ENCODE data around the gene GIGYF1.

GIGYF1 gene

GRCh38 chr7:100682991-100683658, 10.9 kb downstream of the GIGYF1 start:
- no peak for DNase-seq (ENCODE audit: extremely low read depth, low read depth)
- TF ChIP-seq, protein P1, sequence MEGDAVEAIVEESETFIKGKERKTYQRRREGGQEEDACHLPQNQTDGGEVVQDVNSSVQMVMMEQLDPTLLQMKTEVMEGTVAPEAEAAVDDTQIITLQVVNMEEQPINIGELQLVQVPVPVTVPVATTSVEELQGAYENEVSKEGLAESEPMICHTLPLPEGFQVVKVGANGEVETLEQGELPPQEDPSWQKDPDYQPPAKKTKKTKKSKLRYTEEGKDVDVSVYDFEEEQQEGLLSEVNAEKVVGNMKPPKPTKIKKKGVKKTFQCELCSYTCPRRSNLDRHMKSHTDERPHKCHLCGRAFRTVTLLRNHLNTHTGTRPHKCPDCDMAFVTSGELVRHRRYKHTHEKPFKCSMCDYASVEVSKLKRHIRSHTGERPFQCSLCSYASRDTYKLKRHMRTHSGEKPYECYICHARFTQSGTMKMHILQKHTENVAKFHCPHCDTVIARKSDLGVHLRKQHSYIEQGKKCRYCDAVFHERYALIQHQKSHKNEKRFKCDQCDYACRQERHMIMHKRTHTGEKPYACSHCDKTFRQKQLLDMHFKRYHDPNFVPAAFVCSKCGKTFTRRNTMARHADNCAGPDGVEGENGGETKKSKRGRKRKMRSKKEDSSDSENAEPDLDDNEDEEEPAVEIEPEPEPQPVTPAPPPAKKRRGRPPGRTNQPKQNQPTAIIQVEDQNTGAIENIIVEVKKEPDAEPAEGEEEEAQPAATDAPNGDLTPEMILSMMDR (IDR thresholded peaks at IDR 0.05; ENCODE audit: low read depth, low read length), result no peak

DNA sequence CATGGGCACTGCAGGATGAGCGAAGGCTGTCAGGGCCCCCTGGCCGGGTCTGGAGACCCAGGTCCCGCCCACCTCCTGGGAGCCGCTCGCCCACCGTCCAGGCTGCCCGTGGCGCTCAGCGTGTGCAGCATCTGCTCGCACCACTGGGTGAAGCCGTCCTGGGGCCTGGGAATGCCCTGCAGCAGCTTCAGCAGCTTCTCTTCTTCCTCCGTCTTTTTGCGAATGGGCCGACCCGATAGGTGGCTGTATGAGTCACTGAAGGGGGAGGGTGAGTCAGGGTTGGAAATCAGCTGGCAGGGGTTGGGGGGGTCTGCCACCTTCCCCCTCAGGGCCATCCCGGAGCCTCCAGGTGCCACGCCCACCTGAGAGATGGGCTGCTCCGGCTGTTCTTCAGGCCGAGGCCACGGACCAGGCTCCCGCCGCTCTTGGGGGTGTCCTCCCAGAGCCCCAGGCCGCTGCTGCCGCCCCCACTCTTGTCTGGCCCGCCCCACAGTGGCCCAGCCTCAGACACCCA, 11.8 kb downstream of the GIGYF1 start:
- TF ChIP-seq, protein P1 (IDR thresholded peaks at IDR 0.05; ENCODE audit: low read depth, low read length), result no peak
- no peak for DNase-seq (ENCODE audit: extremely low read depth, low read depth)

- DNase-seq (ENCODE audit: extremely low read depth, low read depth), result no peak
- TF ChIP-seq, protein P1 (IDR thresholded peaks at IDR 0.05; ENCODE audit: low read depth, low read length), result no peak
Measured at GRCh38 chr7:100681491-100682227, 12.4 kb downstream of the GIGYF1 start.

DNA sequence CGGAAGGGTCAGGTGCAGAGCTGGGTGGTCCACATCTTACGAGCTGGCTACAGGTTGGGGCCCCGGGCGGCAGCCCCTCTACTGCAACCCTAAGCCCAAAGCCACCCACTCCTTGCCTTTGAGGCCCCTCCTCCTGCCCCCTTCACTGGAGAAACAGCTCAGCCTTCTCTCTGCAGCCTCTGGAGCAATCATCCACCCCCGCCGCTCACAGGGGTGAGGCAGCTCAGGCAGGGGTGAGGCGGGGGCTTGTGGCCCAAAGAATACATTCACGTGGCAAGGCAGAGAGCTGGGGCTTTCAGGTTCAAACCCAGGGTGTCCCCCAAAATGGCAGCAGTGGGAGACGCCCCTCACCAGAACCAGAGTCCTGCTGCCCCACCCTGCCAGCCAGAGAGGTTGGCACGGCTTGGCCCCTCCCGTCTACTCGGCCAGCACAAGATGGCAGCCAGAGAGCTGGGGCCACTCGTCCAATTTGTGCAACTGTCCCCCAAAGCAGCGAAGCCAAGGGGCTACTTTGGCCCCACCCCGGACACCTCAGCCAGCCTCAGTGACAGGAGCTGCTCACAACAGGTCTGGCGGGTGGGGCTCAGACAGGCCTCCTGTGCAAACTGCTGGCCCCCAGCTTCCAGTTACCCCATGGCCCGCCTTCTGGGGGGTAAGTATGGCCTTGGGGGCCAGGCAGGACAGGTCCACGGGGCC, 13.3 kb downstream of the GIGYF1 start:
- TF ChIP-seq, protein P1 (IDR thresholded peaks at IDR 0.05; ENCODE audit: low read depth, low read length), result no peak
- no peak for DNase-seq (ENCODE audit: extremely low read depth, low read depth)

- no peak for DNase-seq (ENCODE audit: extremely low read depth, low read depth)
- TF ChIP-seq, protein P1 (IDR thresholded peaks at IDR 0.05; ENCODE audit: low read depth, low read length), result no peak
Measured at GRCh38 chr7:100679927-100680575, 14.0 kb downstream of the GIGYF1 start.

- TF ChIP-seq, protein P1 (IDR thresholded peaks at IDR 0.05; ENCODE audit: low read depth, low read length), result no peak
Measured at GRCh38 chr7:100679129-100679926, 14.7 kb downstream of the GIGYF1 start.

More at GRCh38 chr7:100679129-100679926, 14.7 kb downstream of the GIGYF1 start:
- DNase-seq (ENCODE audit: extremely low read depth, low read depth), result no peak

Data from AG09319 (cell line).